Daoy (cell line): ENCODE measurements around the gene YY2. TPM values are rescaled to one million over a fixed set of nuclear protein-coding genes. Genes with fewer than 3 reads are reported as not detected.
"Not testable (repeated sequence)": the region's sequence is repeated elsewhere in the genome, so short reads cannot be mapped to it uniquely, and the experiment has no call there.

Experiments used
- DNase-seq: peaks from one replicate; pipeline ENCODE4 v3.0.0-alpha.2; 2015; ENCODE audit warnings: low read depth
- total RNA-seq: library from RNA; depleted of rRNA; stranded (reverse); fragments of >200 nt; shearing (Covaris generic); gene quantifications from 2 replicates; pipeline ENCODE4 v1.2.3, GENCODE V29; 2014; rRNA removed

YY2 gene
- total RNA-seq: 0.03 and 0.11 TPM in 2 replicates

DNA sequence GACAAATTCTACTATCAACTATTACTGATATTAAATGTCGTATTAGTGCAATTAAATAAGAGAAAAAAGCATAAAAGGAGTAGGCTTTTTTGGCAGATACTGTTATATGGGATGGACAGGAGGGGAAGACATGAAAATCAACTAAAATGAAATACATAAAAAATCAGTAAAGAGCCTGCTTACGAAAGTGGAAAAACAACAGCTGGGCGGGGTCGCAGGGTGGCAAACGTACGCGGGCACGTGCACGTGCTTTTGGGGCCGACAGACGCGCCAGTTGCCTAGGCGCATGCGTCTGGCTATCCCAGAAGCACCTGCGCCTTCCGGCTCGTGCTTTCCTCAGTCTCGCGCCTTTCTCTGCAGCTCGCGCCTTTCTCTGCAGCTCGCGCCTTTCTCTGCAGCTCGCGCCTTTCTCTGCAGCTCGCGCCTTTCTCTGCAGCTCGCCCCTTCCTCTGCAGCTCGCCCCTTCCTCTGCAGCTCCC, at the start of gene YY2:
YY2 (plus strand) TSS at position 51 of the 479 bp plus-strand sequence. CDS start 498 bp downstream, outside the sequence.
- DNase-seq: no peak

DNA sequence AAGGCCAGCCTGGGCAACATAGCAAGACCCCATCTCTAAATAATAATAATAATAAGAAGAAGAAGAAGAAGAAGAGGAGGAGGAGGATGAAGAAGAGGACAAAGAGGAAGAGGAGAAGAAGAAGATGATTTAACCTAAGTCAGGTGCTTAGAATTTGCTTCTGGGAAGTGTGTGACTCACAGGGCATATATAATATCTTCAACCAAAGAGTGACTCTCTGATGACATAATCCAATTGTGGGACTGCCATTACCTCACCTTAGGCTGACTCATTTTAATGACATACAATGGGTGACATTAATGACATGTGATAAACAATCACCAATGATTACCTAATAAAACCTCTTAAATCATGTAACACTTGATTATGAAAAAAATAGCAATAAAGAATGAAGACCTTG, 49.1 kb upstream of the YY2 start:
- peak; percentile 19 for DNase-seq

DNA sequence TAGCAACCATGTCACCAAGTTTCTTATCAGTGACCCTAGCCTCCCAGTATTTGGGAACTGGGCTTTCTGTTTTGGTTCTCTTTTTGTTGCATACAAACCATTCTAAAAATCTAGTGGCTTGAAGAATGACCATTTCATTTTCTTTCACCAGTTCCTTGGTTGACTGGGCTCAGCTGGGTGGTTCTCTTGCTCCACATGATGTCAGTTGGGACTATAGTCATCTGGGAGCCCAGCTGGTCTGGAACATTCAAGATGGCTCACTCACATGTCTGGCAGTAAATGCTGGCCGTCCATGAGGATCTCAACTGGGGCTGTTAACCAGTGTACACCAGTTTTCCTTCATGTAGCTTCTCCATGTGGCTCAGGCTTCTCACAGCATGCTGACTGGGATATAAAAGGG, 44.0 kb upstream of the YY2 start:
- no peak for DNase-seq

DNA sequence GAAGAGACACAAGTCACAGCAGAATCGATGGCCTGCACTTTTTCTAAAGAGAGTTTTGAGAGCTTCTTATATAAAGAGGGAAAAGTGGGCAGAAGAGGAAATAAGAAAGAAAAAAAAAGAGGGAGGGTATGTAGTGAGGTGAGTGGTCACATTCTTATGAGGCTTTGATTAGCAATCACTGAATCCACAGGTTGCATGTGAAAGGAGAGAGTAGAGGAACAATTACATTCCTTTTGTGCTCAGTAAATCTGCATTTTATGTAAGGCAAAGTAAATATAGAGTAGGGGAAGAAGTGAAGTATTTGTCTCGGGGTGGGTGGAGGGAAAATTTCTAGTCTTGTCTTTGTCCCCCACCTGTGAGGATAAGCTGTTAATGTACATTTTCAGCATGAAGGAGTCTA, 43.2 kb upstream of the YY2 start:
- DNase-seq: no peak

DNA sequence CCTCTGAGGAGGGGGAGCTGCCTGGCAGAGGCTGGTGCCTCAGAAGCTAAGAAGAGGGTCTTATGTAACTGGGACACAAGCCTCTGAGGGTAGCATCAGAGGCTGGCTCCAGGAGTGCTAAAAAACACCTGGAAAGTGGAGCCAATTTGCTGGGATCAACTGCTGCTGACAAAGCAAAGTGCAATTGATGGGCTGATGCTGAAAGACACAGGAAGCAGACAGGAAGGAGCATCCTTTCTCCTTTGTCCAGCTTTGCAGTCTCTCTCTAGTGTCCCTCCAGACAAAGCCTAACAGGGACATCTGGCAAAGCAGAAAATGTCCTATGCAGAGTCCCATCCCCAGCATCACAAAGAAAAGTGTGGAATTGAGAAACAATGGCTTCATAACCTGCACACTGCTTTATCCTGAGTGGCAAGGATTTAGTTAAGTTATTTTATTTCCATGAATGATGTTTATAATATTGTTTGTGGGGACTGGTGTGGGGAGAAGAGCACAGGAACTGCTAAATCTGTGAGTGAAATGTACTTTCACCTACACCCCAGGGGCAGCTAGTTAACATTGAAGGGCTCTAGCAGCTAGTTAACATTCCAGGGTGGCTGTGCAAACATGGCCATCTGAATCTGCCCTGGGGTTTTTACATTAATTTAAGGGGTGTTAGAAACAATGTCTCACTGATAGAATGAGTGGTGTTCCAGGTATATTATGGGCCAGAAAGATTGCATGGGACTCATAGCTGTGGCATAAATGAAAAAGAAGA, 42.0 kb upstream of the YY2 start:
- no peak for DNase-seq

DNA sequence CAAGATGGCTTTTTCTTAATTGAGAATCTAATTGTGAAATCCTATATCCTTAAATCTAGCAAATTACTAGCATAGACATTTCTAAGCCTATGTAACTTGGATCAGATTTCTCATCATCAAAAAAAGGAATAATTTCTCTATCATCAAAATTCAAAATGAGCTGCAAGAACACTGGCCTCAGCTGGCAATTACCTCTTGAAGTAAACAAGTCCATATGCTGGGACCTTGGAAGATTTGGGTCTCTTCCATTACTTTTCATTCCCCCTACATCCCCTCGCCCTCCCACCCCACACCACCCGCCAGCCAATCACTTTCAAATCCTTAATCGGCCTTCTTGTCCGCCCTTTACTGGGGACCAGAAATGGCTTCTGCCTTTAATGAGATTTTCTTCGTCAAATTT, 39.7 kb upstream of the YY2 start:
- no peak for DNase-seq

DNA sequence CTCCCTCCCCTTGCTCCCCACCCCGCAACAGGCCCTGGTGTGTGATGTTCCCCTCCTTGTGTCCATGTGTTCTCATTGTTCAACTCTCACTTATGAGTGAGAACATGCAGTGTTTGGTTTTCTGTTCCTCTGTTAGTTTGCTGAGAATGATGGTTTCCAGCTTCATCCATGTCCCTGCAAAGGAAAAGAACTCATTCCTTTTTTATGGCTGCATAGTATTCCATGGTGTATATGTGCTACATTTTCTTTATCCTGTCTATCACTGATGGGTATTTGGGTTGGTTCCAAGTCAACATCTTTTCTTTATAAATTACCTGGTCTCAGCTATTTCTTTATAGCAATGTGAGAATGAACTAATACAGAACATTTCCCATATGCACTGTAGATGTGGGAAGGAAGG, 35.6 kb upstream of the YY2 start:
- not testable (repeated sequence) for DNase-seq

DNA sequence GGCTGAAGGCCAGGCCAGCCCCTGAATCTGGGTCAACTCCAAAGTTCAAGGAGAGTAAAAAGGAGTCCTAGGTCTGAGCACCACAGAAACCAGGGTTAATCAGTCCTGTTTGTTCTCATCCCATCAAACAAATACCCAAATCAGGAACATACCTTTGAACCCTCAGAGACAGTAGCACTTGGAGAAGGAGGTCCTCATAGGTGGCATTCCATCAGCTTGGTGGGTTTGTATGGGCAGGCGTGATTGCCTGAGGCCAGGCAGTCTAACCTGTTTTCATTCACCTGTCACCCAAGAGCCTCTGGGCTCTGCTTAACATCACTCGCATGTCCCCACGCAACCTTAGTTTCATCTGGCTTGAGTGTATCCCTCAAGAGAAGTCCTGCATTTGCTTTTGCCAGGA, 33.9 kb upstream of the YY2 start:
- DNase-seq: no peak

GRCh38 chrX:21831496-21831895, 24.3 kb upstream of the YY2 start:
- DNase-seq: no peak

GRCh38 chrX:21837056-21837455, 18.7 kb upstream of the YY2 start:
- DNase-seq: no peak

DNA sequence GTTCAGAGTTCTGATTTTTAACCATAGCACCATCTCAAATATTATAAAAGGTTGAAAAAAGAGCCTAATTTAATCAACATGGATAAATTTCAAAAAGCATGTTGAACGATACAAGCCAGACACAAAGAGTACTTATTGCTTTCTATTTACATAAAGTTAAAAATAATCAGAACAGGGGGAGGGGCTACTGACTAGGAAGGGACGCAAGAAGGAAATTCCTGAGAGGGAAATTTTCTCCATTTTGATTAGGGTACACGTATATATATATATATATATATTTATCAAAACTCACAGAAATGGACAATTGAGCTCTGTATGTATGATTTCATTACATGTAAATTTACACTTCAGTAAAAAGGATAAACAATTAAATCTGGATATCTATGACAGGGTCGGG, 16.9 kb upstream of the YY2 start:
- DNase-seq: no peak

GRCh38 chrX:21839334-21840192, 16.2 kb upstream of the YY2 start, which contains the start of gene MBTPS2:
Gene MBTPS2 (plus strand): TSS chrX:21839617. CDS start chrX:21839735, 118 bp downstream.
- peak; percentile 84 for DNase-seq

GRCh38 chrX:21840193-21840545, 15.6 kb upstream of the YY2 start:
- no peak for DNase-seq

GRCh38 chrX:21843179-21843578, 12.6 kb upstream of the YY2 start:
- DNase-seq: no peak

GRCh38 chrX:21845096-21845495, 10.7 kb upstream of the YY2 start:
- DNase-seq: no peak

DNA sequence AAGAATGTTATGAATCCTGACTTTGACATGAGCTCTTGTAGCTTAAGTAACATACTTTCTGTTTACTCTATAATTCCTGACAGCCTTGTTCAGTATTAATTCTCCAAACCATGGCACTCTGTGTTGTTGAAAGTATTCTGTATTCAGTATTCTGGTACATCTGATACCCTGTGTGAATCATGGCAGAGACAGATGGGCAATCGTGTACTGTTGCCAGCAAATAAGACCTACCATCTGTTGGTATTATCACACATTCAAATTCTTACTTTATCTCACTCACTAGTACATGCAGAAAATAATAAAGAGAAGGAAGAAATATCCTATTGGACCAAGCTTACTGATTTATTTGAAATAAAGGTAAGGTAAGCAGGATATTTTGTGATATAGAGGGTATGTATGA, 8.4 kb upstream of the YY2 start:
- no peak for DNase-seq

DNA sequence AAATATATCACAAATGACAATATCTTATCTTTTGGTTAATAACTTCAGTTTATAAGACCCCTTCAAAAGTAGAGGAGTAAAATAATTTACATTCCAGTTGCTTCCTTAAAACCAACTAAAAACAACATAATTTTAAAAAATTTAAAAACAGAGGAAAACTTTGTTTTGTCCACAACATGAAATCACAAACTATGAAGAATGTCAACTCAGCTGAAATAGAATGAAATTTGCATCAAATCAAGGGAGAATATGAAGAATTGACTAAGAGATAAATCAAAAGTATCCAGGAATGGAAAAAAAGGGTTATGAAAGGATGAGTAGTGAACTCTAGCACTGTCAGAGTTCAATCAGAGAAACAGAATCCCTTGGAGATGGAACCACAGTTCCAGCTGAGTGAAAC, 2.2 kb upstream of the YY2 start:
- DNase-seq: no peak

- no peak for DNase-seq
Observed at GRCh38 chrX:21856504-21856903, 717 bp downstream of the YY2 start.

DNA sequence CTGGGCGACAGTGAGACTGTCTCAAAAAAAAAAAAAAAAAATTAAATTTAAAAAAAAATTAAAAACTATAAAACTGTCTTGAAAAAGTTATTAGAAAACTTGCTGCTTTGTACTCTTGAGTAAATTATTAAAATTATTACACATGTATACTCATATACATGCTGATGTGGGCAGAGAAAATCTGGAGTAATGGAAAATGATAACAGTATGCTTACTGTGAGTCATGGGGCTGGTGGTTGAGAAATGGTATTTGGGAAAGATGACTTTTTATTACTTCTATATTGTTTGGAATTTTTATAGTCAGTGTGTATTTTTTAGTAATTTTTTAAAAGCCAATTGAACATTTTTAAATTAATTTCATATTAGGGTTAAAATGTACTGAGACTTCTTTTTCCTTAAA, 7.5 kb downstream of the YY2 start:
- DNase-seq: no peak

GRCh38 chrX:21865436-21865835, 9.6 kb downstream of the YY2 start:
- no peak for DNase-seq

GRCh38 chrX:21870494-21870893, 14.7 kb downstream of the YY2 start:
- no peak for DNase-seq

- no peak for DNase-seq
Observed at GRCh38 chrX:21873063-21873775, 17.4 kb downstream of the YY2 start.
